ENCODE data around the gene STRBP.

STRBP gene

DNA sequence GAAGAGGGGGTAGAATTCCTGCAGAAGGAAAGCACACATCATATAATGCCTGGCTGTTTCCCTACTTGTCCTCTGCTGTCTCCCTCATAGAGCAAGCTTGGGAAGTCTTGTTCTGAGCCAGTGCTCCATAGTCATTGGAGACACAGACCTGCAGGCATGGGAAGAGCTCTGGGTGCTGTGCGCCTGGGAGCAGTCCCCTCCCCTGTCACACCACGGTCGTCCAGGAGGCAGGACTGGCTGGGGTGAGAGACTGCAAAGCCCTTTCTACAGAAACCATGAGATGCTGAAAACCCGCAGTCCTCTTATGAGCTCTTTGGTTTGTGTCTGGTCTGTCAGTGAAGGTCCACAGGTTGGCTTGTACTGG is 170.3 kb downstream of the STRBP start:
- Histone ChIP-seq H3K27me3 (no peaks in the 10 kb centered on the region), H3K36me3 (peaks cover 72% of the 10 kb centered on the region), H3K9me3 (no peaks in the 10 kb centered on the region)

DNA sequence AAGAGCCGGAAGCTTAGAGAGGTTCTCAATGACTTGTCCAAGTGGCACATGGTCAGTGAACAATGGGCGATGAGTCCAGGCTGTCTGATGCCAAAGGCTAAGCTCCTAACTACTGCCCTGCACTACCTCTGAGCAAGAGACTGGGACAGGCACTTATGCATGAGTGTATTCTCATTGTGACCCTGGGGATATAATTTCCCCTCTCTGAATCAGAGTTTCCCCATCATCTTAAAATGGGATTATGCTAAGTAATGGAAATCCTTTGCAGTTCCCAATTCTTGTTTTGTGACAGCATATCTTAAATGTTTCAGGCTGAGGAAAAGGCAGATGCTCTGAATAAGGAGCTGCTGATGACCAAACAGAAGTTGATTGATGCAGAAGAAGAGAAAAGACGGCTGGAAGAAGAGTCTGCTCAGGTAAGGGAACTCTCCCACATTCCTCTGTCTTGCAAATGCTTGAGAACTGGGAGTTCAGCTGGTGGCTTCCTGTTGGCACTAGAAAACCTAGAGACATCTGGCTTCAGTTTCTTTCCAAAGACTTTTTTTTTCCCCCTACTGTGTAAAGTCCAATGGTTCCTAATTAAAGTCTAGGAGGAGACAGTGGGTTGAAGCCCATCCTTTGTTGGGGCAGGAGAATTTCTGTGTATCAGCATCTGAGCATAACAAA is 170.8 kb downstream of the STRBP start:
- Histone ChIP-seq H3K4me3 (ENCODE audit: low read depth in 1 of 2, low read length in 1 of 2) (no peak overlapping the region), H3K27me3 (no peaks in the 10 kb centered on the region), H3K36me3 (peaks cover 72% of the 10 kb centered on the region), H3K4me1 (ENCODE audit: control insufficient read depth in 1 of 2, insufficient read depth in 1 of 2, low read depth in 1 of 2, low read length in 1 of 2) (no peaks in the 10 kb centered on the region), H3K27ac (no peak overlapping the region), H3K9me3 (no peaks in the 10 kb centered on the region)
- TF ChIP-seq, protein P1, sequence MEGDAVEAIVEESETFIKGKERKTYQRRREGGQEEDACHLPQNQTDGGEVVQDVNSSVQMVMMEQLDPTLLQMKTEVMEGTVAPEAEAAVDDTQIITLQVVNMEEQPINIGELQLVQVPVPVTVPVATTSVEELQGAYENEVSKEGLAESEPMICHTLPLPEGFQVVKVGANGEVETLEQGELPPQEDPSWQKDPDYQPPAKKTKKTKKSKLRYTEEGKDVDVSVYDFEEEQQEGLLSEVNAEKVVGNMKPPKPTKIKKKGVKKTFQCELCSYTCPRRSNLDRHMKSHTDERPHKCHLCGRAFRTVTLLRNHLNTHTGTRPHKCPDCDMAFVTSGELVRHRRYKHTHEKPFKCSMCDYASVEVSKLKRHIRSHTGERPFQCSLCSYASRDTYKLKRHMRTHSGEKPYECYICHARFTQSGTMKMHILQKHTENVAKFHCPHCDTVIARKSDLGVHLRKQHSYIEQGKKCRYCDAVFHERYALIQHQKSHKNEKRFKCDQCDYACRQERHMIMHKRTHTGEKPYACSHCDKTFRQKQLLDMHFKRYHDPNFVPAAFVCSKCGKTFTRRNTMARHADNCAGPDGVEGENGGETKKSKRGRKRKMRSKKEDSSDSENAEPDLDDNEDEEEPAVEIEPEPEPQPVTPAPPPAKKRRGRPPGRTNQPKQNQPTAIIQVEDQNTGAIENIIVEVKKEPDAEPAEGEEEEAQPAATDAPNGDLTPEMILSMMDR (IDR thresholded peaks at IDR 0.05), result no peak

More for the DNA sequence above, 170.3 kb downstream of the STRBP start:
- TF ChIP-seq, protein P1 (IDR thresholded peaks at IDR 0.05), result no peak
- Histone ChIP-seq H3K27ac (no peak overlapping the region), H3K4me3 (ENCODE audit: low read depth in 1 of 2, low read length in 1 of 2) (no peak overlapping the region), H3K4me1 (ENCODE audit: control insufficient read depth in 1 of 2, insufficient read depth in 1 of 2, low read depth in 1 of 2, low read length in 1 of 2) (no peaks in the 10 kb centered on the region)

DNA sequence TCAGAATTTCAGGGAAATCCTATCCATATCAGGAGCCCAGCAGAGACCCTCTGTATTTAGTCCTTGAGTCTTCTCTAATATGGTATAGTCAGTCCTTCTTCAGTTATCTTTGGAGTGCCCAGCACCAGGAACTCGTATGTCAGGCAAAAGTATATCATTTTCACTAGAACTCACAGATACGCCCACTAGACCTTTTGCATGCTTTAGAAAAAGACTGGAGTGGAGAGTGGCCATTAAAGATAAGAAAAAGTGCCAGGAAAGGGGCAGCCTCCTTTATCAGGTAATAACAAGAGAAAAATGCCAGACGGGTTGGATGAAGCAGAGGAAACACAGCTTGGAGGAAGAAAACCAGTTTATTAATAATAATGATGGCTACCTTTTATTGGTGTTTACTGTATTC is 171.4 kb downstream of the STRBP start:
- H3K9me3 ChIP-seq, result no peaks in the 10 kb centered on the region
- H3K27me3 ChIP-seq, result no peaks in the 10 kb centered on the region
- no peak overlapping the region for H3K4me3 ChIP-seq (ENCODE audit: low read depth in 1 of 2, low read length in 1 of 2)
- peaks cover 70% of the 10 kb centered on the region for H3K36me3 ChIP-seq
- TF ChIP-seq, protein P1 (IDR thresholded peaks at IDR 0.05), result no peak
- H3K4me1 ChIP-seq (ENCODE audit: control insufficient read depth in 1 of 2, insufficient read depth in 1 of 2, low read depth in 1 of 2, low read length in 1 of 2), result no peaks in the 10 kb centered on the region
- no peak overlapping the region for H3K27ac ChIP-seq

DNA sequence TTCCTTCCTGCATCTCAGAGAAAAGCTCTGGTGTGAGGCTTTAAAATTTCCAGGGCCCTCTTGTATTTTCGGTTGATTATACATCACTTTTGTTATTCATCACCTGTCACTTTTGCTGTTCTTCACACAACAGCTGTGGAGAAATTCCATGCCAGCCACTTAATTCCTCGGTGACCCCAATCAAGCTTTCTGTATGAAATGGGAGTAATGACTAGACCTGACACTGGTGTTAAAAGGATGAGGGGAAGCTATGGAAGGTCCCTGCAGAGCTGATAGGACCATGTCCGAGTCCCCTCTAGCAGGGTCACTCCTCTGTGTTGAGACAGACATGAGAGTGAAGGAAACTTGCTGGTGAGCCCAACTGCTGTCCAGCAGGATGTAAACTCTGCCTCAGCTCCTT is 175.2 kb downstream of the STRBP start:
- no peaks in the 10 kb centered on the region for H3K9me3 ChIP-seq
- H3K4me1 ChIP-seq (ENCODE audit: control insufficient read depth in 1 of 2, insufficient read depth in 1 of 2, low read depth in 1 of 2, low read length in 1 of 2), result no peaks in the 10 kb centered on the region
- no peak overlapping the region for H3K4me3 ChIP-seq (ENCODE audit: low read depth in 1 of 2, low read length in 1 of 2)
- H3K27me3 ChIP-seq, result no peaks in the 10 kb centered on the region
- TF ChIP-seq, protein P1 (IDR thresholded peaks at IDR 0.05), result no peak
- H3K27ac ChIP-seq, result no peak overlapping the region
- peaks cover 70% of the 10 kb centered on the region for H3K36me3 ChIP-seq

DNA sequence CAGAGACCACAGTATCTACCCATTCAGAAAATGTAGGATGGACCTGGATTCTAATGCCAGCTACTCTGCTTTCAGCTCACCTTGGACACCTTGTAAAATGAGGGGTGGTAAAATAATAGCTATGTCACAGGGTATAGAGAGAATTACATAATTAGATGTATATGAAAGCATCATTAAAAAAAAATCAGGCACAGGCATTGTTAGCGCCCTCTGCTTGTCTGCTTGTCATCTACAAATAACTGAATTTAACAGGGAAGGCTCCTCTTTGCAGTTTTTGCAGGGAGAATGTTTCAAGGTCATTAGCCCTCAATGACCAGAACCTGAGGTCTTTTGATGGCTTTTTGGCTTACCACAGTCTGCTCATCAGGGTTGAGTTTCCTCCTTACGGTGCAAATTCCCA is 176.9 kb downstream of the STRBP start:
- H3K27ac ChIP-seq, result no peak overlapping the region
- TF ChIP-seq, protein P1 (IDR thresholded peaks at IDR 0.05), result no peak
- H3K4me1 ChIP-seq (ENCODE audit: control insufficient read depth in 1 of 2, insufficient read depth in 1 of 2, low read depth in 1 of 2, low read length in 1 of 2), result no peaks in the 10 kb centered on the region
- H3K36me3 ChIP-seq, result peaks cover 59% of the 10 kb centered on the region
- no peak overlapping the region for H3K4me3 ChIP-seq (ENCODE audit: low read depth in 1 of 2, low read length in 1 of 2)
- no peaks in the 10 kb centered on the region for H3K9me3 ChIP-seq
- no peaks in the 10 kb centered on the region for H3K27me3 ChIP-seq

Data from neutrophil (primary cell).